Tibial nerve (tissue), 3 donors: Measurements from ENCODE around the gene ACVR1.

ENCODE experiments used
- POLR2A ChIP-seq, 2 donors: fragments of 450-650 bp; IDR thresholded peaks; one replicate each; pipeline ENCODE4 v1.6.1; 2017; ENCODE audit warnings: antibody characterized with exemption in 2 of 2, mild to moderate bottlenecking in 2 of 2, moderate library complexity in 2 of 2
- TF ChIP-seq, protein P1 (sequence below), 5 experiments: fragments of 200-600 bp in 3 of 5; fragments of 450-650 bp in 2 of 5; sonication (generic) in 3 of 5; IDR thresholded peaks; one replicate each; pipeline ENCODE4 v1.5.1; 2016 to 2019; ENCODE audit warnings: antibody characterized with exemption in 5 of 5, mild to moderate bottlenecking in 3 of 5, moderate library complexity in 2 of 5

DNA sequence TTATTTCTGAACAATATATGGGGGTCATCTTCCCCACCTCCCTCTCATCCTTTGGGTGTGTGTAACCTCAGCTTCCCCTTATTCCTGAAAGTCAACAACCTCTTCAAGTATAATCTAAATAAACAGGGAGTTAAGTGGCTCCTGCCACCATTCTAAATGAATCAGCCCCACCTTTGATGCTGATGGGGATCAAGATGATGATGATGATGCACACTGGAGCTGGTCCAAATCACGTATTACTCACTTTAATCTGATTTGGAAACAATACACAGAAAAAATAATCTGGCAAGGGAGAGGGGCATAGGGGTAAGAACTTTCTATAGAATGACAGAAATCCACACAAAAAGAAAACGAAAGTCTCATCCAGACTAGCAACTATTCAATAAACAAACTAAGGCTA lies 7.1 kb downstream of the ACVR1 start:
- TF ChIP-seq POLR2A (IDR thresholded peaks at IDR 0.05): no peak
- TF ChIP-seq, protein P1, sequence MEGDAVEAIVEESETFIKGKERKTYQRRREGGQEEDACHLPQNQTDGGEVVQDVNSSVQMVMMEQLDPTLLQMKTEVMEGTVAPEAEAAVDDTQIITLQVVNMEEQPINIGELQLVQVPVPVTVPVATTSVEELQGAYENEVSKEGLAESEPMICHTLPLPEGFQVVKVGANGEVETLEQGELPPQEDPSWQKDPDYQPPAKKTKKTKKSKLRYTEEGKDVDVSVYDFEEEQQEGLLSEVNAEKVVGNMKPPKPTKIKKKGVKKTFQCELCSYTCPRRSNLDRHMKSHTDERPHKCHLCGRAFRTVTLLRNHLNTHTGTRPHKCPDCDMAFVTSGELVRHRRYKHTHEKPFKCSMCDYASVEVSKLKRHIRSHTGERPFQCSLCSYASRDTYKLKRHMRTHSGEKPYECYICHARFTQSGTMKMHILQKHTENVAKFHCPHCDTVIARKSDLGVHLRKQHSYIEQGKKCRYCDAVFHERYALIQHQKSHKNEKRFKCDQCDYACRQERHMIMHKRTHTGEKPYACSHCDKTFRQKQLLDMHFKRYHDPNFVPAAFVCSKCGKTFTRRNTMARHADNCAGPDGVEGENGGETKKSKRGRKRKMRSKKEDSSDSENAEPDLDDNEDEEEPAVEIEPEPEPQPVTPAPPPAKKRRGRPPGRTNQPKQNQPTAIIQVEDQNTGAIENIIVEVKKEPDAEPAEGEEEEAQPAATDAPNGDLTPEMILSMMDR (IDR thresholded peaks at IDR 0.05): no peak
